T-helper 2 cell (primary cell): ENCODE measurements around the gene GRM1.

ENCODE experiments used
- DNase-seq, 5 experiments: peaks; one replicate each; pipeline versions ENCODE4 v3.0.0 to v3.0.0-alpha.2; 2012 to 2022

Gene GRM1

DNA sequence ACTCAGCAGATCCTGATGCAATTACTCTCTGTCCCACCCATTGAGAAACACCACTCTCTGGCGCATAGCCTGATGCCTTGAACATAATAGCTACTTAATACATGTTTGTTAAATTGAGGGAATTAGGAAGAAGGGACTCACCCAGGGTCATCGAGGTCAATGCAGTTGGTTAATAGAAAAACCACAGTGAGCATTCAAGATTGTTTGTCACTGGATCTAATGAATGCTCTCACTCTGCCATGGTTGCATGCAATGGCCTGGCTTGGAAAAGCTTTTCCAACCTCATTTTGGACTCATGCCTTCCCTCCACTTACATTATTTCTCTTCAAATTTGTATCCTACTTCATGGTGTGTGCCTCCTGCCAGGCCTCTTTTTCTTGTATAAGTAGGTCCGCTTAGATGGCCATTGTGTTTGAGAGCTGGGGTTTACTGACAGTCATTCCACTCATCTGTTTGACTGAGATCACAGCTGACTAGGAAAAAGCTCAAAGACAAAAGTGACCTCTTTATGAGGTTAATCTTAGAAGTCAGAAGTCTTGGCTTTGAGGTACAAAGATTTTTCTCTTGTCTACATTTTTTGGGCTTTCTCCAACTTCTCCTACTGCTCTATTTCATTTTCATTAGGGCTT is 360.0 kb downstream of the GRM1 start:
- DNase-seq, result no peak

DNA sequence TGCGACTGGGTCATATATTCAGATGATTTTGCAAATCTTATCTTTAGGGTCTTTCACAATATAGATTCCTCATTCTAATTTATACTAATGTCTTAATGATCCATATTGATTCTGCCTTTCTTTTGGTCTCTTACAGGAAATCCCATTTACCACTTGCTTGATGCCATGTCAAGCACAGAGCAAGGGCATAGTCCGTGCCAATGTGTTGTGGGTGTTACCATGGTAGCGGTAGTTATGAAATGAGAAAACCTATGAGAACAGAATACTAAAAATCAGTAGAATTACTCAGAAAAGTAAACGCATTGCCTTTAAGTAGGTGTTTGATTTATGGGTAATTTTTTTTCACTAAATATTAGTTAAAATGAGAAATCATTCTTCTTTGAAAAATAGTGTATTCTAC is 360.9 kb downstream of the GRM1 start:
- DNase-seq, result peak in 1 of 5 experiments; percentile 73

DNA sequence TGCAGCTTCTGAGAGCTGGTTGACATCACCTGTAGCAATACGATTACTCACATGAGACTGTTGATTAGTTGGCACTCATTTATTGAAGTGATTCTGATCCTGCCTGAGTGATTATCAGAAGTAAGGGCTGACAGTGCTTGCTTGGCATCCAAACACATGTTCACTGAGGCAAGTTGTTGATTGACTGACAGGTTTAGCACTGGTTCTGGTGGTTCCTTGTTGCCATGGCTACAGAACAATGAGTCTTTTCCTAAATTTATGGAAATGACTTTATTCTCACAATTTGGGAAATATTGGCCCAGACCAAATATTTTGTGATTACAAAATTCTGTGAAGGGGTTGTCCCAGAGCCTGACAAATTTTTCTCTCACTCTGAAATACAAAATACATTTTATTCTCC is 368.8 kb downstream of the GRM1 start:
- DNase-seq, result no peak

DNA sequence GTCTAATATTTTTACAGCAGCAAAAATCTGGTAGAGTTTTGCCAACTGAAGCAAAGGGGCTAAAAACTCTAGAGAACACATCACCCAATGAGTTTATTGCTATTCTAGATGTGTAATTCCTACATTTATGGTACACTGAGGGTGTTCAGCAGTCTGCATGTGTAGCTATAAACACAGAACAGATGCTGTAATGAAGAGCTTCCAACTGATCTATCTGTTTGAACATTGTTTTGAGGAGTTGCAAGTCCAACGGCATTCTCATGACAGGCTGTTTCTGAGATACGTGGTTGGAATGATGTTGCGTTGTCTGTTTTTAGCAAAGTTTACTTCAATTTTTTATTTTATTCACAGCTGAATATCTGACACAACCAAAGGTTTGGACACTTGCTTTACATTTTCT is 373.6 kb downstream of the GRM1 start:
- DNase-seq, result no peak

DNA sequence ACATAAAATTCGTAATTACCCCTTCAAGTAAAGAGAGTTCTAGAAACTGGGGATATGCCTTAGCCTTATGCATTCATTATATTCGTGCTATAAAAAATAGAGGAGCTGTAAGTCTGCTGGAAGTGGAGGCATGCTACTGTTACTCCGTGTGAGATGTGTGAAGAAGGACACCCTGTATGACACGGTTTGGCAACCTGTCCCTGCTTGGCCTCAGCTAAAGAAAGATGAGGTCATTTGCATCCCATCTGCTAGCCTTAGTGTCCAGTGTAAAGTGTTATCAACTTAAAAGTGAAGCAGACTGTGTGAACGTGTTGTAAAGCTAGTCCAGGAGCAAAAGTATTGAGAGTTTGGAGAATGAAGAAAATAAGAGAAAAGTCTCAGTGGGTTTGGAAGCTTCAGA is 379.7 kb downstream of the GRM1 start:
- no peak for DNase-seq

DNA sequence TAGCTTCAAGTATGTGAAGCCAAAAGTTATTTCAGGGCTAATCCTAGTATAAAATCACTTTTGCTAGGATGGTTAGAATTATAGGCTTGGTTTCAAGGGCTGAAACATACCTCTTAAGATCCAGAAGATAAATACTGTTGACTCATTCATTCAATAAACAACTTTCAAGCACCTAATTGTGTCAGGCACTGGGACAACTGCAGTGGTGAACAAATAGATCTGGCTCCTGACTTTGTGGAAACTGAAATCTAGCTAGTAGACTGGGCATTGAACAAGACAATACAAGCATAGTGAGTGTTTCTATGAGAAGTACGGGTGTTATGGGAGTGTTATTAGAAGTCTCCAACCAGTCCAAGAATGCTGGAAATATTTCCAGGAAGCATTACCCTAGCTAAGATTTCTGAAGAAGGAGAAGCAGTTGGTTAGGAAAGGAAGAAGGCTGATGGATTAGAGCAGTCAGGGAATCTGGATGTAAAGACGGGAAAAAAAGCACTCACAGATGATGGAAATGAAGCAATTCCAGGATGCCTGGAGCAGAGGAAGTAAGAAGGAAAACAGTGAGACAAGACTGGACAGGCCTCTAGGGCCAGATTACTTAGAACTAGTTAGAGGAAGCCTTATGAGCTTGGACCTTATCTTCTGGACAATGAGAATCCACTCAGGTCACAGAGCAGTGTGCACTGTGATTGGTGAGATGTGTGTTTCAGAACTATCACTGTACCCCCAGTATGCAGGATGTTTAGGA is 382.2 kb downstream of the GRM1 start:
- no peak for DNase-seq

DNA sequence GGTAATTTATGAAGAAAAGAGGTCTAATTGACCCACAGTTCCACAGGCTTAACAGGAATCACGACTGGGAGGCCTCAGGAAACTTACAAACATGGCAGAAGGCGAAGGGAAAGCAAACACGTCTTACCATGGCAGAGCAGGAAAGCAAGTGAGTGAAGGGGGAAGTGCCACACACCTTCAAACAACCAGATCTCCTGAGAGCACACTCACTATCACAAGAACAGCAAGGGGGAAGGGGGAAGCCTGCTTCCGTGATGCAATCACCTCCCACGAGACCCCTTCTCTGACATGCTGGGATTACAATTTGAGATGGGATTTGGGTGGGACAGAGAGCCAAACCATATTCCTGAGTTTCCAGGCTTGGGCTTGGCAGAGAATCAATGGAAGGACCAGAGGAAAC is 390.7 kb downstream of the GRM1 start:
- no peak for DNase-seq

DNA sequence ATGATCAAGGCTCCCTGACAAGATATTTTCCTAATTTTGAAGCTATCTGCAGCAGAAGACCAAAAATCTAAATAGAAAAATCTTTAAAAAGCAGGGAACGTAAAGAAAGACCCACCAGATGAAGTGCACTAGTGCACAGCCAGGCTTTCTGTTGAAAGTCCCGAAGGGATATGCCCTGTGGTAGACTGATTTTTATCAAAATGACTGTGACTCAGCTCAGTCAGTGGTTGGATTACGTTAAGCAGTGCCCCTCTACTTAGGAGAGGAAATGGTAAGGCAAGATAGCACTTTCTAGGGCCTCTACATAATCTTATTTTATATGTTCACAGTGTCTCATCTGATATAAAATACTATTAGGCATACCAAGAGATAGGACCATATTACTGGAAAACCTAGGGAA is 391.4 kb downstream of the GRM1 start:
- DNase-seq, result no peak

DNA sequence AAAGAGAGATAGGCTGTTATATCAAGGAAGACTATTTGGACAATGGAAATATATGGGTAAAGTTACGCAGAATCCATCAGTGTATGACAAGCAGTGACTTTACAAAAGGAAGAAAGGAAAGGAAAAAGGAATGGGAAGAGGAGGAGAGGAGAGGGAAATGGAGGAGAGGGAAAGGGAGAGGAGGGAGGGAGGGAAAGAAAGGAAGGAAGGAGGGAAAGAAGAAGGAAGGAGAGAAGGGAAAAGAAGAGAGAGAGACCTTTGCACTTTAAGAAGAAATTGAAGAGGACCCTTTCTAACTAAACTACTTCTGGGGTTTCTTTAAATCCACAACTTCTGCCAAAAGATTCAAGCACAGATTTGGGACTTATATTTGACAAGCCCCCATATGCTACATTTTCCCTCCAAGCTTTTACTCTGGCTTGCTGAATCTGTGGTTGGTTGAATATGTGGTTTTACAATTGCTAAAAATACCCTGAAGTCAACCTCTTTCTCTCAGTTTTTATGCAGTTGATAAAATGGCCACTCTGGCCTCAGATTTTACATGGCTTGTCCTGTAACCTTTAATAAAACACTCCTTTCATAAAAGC is 394.0 kb downstream of the GRM1 start:
- DNase-seq, result no peak

DNA sequence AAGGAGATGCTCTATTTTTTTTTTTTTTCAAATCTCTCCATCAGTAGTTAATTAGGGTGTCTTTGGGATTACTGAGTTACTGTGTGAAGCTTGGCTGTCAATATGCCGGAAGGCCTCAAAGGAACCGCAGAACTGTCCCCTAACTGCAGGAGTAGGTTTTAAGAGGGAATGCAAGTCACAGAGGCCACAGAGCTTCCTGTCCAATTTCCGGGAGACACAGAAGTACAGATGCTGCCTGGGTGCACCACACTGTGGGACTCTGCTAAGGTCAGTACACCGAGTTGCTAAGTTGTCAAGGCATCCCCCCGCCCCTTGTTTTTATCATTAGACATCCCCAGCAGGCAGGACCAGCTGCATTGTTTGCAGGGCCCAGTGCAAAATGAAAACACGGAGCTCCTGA is 394.6 kb downstream of the GRM1 start:
- DNase-seq, result no peak

DNA sequence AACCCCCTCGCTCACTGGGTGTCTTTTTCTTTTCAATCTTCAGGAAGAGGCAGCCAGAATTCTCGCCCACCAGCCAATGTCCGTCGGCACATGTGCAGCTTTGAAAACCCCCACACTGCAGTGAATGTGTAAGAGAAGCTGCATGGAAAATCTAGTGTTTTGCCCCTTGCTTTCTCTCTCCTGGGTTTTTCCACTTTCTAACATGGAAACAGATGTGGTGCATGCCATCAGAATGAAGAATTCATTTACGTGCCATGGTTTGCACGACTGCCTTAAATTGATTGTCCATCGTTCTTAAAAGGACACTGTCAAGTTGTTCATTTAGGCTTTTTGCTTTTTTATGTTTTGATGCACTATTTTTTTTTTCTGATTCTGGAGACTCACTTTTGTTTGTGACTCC is 397.7 kb downstream of the GRM1 start:
- DNase-seq, result no peak

DNA sequence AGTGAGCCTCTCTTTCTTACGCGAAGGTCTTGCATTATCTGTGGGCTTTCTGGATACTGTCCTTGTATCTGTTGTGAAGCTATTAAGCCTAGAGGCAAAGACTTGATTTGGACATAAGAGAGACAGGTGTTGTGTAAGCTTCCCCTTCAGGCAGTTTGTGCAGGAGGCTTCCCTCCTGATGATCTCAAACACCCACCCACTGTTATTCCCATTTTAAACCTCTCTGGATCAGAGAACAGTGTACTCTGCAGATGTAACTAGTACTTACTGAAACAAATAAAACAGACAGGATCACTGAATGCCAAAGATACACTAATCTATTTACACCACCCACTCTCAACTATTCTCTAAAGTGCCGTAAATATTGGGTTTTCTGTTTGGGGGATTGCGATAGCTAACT is 401.0 kb downstream of the GRM1 start:
- DNase-seq, result no peak

DNA sequence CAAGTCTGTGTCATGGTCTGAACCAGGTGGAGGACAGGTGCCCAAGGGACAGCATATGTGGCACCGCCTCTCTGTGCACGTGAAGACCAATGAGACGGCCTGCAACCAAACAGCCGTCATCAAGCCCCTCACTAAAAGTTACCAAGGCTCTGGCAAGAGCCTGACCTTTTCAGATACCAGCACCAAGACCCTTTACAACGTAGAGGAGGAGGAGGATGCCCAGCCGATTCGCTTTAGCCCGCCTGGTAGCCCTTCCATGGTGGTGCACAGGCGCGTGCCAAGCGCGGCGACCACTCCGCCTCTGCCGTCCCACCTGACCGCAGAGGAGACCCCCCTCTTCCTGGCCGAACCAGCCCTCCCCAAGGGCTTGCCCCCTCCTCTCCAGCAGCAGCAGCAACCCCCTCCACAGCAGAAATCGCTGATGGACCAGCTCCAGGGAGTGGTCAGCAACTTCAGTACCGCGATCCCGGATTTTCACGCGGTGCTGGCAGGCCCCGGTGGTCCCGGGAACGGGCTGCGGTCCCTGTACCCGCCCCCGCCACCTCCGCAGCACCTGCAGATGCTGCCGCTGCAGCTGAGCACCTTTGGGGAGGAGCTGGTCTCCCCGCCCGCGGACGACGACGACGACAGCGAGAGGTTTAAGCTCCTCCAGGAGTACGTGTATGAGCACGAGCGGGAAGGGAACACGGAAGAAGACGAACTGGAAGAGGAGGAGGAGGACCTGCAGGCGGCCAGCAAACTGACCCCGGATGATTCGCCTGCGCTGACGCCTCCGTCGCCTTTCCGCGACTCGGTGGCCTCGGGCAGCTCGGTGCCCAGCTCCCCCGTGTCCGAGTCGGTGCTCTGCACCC is 405.2 kb downstream of the GRM1 start:
- no peak for DNase-seq

DNA sequence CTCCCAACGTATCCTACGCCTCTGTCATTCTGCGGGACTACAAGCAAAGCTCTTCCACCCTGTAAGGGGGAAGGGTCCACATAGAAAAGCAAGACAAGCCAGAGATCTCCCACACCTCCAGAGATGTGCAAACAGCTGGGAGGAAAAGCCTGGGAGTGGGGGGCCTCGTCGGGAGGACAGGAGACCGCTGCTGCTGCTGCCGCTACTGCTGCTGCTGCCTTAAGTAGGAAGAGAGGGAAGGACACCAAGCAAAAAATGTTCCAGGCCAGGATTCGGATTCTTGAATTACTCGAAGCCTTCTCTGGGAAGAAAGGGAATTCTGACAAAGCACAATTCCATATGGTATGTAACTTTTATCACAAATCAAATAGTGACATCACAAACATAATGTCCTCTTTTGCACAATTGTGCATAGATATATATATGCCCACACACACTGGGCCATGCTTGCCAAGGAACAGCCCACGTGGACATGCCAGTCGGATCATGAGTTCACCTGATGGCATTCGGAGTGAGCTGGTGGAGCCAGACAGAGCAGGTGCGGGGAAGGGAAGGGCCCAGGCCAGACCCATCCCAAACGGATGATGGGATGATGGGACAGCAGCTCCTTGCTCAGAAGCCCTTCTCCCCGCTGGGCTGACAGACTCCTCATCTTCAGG is 406.0 kb downstream of the GRM1 start:
- DNase-seq, result no peak

DNA sequence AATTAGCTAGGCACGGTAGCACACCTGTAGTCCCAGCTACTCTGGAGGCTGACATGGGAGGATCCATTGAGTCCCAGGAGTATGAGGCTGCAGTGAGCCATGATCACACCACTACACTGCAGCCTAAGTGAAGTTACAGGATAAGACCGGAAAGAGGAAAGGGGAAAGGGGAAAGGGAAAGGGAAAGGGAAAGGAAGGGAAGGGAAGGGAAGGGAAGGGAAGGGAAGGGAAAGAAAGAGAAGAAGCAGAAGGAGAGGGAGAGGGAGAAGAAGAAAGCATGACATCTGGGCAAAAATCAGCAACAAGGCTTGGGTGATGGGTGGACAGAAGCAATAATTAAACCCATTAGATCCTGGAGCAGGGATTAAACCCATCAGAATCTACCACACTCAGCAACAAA is 413.0 kb downstream of the GRM1 start:
- no peak for DNase-seq

DNA sequence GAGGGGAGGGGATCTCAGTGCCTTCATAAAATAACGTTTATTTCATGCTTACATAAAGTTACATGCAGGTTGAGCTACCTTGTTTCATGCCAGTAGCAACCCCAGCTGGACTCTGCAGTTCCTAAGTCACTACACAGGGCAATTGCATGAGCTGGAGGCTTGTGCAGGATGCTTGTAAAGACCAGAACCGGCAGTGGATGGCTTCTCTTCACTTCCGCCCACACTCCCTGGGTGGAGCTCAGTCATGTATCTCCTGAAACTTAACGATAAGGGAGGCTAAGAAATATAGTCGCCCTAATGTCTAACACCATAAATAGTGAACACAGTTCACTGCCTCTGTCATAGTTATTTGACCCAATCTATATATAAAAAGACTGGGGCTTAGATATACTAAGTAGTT is 415.3 kb downstream of the GRM1 start:
- DNase-seq, result no peak

DNA sequence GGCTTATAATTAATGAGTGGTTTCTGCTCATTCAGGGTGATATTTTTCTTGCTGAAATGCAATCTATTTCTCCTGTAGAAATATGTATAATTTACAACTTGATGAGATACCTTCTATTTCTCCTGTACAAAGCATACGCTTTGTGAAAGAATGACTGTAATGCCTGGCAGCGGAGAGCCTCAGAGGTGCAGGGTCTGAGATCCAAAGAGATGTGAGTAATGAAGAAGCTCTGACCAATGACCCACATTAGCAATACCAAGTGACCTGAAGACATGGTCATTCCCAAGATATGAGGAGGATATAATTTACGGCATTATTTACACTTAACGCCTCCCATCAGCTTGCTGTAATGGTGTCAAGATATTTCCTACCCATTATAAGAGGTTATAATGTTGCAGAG is 416.4 kb downstream of the GRM1 start:
- DNase-seq, result no peak

DNA sequence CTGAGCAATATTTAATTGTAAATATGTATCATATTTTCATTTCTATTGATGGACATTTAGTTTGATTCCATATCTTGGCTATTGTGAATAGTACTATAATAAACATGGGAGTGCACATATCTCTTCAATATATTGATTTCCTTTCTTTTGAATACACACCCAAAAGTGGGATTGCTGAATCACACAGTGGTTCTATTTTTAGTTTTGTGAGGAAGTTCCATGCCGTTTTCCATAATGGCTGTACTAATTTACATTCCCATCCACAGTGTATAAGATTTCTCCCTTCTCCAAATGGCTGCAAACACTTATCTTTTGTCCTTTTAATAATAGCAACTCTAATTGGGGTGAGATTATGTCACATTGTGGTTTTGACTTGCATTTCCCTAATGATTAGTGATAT is 428.0 kb downstream of the GRM1 start:
- DNase-seq, result no peak

DNA sequence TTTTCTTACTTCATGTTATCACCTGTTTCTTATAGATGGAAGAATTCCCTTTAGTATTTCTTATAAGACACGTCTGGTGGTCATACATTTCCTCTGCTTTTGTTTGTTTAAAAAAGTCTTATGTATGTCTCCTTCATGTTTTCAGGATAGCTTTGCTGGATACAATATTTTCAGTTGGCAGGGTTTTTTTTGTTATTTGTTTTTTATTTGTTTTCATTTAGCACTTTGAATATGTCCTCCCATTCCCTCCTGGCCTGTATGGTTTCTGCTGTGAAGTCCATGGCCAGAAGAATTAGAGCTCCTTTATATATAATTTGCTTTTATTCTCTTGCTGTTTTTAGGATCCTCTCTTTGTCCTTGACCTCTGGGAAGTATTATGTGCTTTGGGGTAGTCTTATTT is 432.1 kb downstream of the GRM1 start:
- DNase-seq, result no peak

DNA sequence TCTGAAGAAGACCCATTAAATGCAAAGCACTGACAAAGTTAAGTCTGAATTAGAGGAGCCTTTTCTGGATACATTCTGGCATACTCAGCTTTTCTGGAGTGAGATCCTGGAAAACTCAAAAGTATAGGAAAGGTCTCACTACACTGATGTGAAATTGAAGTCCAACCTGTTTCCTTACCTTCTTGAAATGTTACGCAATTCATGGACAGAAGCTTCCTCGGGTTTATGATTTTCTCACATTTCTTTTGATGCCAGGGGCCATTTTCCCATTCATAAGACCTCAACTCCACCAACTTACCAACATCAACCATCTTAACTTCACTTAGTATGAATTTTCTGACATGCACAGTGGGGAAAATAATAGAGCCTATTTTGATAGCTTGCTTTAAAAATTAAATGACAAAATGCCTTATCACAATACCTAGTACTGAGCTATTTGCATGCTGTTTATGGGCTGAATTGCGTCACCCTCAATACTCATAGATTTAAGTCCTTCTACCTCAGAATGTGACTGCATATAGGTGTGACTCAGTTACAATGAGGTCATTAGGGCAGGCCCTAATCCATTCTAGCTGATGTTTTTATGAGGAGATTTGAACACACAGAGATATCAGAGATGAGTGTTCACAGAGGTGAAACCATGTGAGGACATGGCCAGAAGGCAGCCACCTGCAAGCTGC is 441.4 kb downstream of the GRM1 start:
- DNase-seq, result no peak

DNA sequence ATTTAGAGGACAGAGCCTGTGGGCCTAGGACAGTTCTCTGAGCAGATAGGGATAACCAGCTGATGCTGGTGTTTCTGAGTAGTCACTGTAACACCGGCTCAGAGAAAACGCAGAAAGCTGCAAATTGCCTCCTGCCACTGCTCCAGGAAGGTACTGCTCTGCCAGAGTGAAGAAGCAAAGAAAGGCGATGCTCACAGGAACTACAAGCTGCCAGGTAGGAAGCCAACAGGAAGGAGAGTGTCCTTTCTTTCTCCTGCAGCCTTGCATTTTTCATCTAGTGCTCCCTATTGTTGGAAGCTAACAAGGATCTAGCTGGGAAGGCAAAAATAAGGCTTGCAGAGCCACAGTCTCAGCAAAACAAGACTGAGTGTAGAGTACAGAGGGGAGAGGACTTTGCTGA is 444.1 kb downstream of the GRM1 start:
- DNase-seq, result no peak

DNA sequence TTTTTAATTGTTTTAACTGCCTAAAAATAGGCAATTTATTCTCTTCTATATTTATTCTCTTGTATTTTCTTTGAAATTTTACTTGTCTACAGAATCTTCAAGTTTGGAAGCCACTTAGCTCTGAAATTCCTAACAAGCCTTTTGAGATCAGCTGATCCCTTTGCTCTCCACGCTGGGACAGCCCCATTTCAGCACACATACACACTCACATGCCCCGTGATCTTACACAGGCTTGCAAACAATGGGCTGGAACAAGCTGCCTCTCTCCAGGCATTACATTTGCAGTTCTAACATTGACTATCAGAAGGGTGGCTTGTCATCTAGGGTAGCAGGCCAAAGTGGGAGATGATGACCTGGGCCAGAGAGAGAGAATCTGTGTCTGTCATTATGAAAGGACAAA is 452.7 kb downstream of the GRM1 start:
- DNase-seq, result no peak
